GM21717 (cell line): ENCODE measurements around the gene PRKN.

Source experiments
- ATAC-seq: cut with Tn5 transposase; IDR thresholded peaks from one replicate; pipeline ENCODE4 v1.9.1; 2021; ENCODE audit warnings: mild to moderate bottlenecking, moderate library complexity; ENCODE audit not compliant: unreplicated experiment

Gene PRKN

DNA sequence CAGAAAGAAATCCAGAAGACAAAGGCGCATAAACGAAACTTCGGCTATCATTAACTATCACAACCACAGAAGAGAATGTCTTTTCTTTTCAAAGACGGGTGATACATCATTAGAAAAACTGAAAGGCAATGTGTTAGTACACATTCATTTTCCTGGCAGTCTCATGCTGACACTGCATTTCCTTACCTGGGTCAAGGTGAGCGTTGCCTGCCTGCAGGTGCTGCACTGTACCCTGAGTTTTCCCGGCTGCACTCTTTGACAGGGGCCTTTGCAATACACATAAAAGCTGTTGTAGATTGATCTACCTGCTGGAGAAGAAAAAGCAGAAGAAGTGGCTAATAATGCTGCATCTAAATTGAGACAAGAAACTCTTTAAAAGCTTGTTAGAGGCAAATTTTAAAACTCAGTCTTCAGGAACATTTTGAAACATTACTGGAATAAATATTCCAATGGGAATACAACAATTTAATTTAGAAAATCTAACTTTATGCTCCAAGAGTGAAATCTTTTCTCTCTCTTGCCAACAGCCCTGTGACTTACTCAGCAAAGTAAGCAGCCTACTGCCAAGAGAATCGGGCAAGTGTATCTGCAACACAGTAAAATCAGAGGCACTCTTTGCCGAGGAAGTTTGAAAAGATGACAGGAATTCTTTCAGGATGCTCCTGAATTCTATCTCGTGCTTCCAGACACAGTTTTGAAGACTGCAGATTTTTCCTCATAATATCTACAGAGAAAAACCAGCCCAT lies 526.4 kb downstream of the PRKN start:
- ATAC-seq, result no peak

DNA sequence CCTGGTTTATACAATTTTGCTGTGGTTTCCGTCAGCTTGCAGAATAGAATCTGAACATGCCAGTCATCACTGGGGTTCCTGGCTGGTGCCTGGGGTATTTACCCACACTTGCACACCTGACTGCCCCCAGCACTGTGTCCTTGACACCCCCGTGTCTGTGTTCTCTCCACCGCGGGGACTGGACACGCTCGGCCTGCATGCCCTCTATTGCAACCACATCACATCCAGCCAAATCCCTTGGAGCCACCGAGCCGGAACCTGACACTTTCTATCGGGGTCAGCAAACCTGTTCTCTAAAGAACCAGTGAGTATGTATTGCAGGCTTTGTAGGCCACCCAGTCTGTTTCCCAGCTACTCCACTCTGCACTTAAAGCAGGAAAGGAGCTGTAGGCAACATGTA lies 527.5 kb downstream of the PRKN start:
- ATAC-seq, result no peak

DNA sequence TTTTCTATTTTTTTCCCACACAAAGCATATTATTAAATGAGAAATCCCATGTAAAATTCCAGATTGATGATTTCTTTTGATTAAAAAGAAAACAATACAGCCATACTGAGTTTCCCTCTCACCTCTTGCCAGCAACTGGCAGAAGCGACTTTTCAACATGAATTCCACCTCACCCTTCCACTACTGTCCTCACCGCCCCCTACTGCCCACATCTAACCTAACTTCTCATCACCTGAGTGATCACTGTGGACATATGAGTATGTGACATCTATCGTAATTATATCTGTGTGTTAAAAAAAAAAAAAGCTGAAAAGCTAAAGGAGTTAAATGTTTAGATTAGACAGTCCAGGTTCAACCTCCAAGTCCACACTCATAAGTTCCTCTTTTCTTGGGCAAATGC lies 528.6 kb downstream of the PRKN start:
- no peak for ATAC-seq

DNA sequence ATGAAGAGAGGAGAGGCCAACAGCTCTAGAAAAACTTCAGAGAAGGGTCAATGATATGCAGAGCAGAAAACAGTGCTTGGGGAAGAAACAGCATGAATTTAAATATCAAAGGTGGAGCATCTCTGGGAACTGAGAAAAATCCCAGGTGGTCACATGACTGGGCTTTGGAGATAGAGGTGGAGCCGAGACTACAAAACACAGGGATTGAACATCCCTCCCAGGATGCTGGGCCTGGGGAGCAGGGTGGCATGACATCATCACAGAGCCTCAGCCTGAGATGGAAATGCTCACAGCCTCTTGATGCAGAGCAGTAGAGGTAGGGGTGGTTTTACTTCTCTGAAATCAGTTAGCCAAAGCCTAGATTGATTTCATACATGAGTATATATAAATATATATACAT lies 529.5 kb downstream of the PRKN start:
- ATAC-seq, result no peak

DNA sequence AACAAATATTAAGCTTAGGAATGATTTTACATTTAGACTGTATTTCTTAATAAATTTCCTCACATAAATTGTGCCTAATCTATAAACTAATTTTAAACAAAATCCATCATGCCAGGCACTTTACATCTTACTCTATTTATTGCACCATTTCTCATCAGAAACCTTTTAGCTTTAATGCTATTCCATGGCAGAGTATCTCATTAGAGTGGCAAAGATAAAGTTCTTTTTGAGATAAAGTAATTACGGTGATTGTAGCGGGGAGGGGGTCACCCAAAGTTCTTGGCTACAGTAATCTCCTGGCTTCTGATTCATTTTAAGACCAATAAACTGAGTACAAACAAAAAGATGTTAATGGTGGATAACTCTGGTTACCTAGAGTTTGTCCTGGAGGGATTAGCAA lies 532.1 kb downstream of the PRKN start:
- no peak for ATAC-seq

DNA sequence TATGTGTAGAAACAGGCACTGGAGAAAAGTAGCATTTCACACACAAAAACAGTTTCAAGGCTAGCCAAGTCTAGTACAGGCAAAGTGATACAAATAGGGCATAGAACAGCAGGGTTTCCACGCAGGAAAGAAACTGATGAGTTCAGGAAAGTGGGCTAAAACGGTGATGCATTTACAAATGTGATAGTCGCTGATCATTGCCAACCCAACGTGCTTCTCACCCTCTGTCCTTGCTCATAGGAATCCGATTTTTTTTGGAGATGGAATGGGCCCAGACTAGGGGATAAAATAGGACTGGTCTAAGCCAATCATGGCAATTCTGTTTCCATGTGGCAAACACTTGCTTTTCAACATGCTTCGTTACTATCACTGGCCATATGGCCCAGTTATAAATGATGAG lies 536.6 kb downstream of the PRKN start:
- no peak for ATAC-seq

DNA sequence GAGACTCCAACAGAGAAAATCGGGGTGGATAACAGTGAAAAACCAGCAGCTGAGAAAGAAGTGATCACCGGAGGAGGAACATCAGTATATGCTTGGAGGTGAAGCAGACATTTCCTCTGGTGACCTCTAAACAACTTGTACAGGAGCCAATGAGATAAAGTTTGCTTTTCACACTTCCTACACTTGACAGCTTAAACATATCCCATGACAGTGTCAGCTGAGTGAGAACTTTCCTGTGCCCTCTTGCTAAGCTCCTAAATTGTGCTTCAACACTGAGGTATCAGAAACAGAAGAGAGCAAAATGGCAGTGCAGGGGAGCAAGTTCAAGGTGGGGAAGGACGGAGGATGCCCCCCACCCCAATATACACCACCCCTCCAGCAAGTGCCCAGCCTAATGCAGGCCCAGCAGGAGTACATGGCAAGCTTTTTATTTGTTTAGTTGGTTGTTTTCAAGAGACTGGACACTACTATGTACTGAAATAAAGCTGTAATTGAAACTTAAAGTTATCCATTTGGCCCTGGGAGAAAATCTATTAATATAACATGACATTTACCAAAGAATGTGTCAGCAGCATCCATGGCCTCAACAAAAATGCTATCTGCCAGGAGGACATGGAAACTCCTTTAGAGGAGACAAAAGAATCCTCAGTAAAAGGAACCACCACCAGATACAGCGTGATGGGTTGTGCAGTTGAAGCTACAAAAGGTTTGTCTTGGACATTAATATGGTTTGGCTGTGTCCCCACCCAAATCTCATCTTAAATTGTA lies 540.2 kb downstream of the PRKN start:
- ATAC-seq, result no peak

DNA sequence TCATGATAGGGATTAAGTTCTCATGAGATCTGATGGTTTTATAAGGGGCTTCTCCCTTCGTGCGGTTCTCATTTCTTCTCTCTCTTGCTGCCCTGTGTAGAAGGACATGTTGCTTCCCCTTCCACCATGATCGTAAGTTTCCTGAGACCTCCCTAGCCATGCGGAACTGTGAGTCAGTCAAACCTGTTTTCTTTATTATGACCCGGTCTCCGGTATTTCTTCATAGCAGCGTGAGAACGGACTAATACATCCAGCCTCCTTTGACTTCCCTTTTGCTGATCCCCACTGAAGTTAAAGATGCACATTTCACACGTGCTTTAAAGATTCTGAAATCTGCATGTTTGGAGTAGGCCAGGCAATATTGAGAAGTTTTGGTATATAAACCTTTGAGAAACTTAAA lies 543.1 kb downstream of the PRKN start:
- no peak for ATAC-seq

DNA sequence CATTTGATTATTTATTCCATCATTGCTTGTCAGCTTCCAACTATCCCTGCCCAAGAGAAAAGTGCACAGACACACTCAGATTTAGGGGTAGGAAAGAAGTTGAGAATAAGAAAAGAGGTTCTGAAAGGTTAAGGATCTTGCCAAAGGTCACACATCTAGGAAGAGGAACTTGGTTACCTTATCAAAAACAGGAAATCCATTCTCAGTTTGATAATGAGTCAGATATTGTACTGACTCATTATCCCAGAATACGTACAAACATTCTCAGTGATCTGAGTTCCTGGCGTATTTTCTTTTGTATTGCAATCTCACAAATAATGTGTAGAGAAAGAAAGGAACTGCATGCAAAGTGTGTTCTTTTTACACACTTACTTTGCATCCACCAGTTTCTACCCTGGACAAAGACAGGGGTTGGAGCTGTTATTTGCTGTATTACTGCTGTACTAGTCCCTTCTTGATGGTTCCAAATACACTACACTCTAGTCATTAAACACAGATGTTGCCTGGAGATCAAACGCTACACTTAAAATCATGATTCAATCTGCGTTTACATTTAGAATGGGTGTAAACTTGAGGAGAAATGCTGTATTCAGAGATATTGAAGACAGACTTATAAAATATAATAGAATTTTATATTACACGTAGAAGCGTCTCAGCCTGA lies 545.7 kb downstream of the PRKN start:
- no peak for ATAC-seq

DNA sequence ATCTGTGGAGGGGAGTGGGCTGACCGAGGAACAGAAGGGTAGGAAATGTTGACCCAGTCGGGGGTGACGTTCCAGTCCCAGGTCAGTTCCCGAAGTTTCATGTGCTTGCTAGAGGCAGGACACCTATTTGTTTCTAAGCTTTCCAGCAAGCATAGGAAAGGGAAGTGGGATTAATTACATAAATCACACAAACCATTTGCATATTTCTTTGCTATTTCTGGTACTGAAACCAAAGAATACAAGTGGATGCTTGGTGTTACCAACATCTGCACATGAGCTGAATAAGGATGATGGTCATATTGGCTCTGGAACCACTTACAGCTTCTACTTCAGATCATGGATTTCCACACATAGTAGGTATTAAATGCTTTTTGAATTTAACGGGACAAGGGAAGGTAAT lies 546.5 kb downstream of the PRKN start:
- no peak for ATAC-seq

DNA sequence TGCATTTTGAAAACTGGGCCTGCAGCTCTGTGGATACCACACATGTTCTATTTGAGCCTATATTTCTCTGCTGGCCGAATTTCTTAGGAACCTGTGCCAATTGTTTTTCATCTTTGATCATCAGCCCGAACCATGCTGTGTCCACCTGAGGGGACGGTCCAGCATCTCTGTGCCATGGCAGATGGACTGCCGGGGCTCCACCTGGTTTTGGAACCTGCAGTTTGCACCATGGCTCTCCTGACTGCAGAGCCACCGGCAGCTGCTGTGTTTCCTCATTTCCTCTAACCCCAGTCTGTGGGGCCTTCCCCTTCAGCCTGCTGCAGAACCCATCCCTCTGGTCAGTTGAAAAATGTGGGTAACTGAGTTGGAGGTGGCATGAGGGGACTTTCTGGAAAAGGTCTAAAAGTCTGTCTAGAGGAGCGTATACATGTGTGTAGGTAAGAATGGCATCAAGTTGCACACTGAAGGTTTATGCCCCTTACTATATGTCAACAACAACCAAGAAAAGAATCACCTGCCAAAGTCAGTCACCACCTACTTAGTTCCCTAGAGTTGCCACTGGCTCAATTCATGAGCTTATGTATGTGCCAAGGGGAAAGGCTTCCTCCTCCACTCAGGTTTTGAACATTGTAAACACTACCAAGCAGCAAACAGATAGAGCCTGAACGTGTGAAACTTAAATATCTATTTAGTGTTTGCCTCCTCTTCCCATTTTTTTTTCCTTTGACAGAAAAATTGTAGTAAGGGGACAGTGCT lies 548.2 kb downstream of the PRKN start:
- no peak for ATAC-seq

DNA sequence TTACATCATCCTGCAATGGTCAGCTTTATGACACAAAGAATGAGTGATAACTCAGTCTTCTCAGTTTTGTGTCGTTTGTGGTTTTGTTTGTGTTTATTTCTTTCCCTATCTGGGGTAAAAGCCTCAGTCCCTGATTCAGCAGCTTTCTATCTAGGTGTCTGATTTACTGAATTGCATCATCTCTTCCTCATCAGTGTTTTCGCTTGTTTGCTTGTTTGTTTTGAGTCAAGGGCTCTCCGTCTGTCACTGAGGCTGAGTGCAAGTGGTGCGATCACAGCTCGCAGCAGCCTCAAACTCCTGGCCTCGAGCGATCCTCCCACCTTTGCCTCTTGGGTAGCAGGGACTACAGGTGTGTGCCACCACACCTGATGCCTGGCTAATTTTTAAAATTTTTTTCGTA lies 548.9 kb downstream of the PRKN start:
- no peak for ATAC-seq

DNA sequence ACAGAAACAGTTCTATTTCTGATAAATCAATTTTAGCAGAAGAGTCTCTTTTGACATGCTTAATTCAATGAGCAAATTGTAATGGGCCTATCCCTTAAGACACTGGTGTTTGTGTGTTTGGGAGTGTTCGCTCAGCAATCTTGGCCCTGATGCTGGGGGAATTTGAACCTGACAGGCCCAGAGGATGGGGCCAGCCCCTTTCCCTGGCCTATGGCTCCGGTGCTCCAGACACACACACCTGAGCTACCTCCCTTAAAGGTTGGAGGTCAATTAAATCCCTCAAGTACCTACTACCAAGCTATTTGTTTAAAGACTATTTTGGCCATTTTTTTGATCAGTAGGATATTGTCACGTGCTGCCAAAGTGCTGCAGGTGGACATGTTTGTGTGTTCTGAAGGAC lies 549.3 kb downstream of the PRKN start:
- ATAC-seq, result no peak

DNA sequence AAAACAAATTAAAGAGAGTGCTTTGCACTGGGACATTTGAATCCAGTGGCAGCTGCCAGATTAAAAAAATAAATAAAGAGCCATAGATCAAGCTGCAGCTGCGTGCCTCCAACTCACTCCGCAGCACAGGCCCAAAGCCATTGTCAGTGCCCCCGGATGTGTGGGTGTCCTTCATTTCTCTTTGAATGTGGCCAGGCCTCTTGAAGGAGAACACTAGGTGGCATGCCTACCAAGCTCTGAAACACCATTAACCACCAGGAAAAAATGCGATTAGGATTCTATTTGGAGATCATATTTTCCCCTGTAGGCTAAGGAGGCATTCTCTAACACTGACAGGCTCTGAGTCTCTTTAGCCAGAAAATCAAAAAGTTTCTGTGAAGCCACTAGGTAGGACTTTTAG lies 549.8 kb downstream of the PRKN start:
- no peak for ATAC-seq

DNA sequence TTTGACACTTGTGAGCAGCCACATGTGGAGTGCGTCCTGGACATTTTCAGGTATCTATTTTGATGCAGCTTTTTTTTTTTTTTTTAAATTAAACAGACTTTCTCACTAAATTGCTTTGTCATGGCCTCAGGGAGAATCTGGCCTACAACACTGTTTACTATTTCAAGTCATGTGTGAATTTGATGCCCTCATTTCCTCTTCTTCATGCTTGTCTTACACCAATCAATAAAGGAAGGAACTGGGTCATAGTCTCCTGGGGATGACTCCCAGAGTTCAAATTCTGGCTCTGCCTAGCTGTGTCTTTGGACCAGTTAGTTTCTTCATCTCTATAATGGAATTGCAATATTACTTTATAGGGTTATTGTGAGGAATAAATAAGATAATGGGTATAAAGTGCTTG lies 554.1 kb downstream of the PRKN start:
- ATAC-seq, result no peak

DNA sequence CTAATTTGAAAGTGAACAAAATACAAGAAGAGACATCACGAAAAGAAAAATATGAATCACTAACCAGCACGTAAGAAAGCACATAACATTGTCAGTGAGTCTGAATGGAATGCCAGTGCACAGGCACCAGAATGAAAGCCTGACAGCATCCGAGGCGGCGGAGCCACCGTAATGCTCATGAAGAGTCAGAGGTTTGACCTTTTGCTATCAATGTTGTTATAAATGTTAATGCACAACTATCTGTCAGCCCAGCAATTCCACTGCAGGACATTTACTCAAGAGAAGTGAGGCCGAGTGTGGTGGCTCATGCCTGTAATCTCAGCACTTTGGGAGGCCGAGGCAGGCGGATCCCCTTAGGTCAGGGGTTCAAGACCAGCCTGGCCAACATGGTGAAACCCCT lies 562.1 kb downstream of the PRKN start:
- no peak for ATAC-seq

DNA sequence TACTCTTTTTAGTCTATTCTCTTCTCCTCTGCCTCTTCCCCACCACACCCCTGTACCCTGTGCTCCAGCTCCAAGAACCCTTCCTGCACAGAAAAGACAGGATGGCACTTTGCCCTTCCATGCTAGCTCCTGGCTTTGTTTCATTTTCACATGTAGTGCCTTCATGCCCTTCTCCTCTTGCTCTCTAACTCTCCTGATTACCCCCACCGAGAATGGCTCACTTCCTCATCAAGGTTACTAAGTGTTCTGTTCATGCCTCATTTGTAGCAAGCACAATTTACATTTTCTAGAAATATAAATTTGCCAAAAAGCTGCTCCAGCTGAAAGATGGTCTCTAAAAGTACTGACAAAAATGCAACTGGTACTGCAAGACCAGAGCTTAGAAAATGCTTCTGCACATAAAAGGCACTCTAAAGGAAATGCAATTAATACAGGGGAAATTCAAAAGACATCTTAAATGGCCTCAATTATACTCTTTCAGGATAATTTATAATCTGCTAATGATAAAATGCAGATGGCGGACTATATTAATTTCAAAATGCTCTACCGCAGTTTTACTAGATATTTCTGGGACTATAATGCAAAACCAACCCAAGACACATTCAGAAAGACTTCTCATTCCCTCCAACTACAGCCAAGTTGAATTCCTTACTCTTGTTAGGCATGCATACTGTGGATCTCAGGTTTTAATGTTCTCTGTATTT lies 570.2 kb downstream of the PRKN start:
- peak; percentile 91 for ATAC-seq

DNA sequence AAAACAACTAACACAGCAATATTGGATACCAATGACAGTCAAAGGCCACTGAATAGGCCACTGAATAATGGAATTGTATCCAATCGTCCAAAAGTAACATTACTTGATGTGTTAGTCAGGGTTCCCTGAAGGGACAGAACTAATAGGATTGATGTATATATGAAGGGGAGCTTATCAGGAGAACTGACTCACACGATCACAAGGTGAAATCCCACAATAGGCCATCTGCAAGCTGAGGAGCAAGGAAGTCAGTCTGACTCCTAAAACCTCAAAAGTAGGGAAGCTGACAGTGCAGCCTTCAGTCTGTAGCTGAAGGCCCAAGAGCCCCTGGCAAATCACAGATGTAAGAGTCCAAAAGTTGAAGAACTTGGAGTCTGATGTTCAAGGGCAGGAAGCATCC lies 571.4 kb downstream of the PRKN start:
- ATAC-seq, result no peak

DNA sequence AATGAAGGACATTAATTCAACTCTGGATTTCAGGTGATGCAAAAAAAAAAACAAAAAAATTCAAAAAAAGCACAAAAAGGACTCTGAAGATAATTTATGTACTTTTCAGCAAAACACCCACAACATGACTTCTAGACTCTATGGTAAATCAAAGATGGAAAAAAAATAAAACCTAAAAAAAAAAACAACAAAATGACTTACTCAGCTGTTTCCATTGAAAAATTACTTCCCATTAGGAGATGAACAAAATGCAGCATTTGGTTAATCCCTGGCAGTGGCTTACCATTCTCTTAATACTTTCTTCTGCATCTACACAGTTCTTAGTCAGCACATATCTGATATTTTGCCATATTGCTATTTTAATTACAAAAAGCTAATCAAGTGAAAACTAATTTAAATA lies 572.6 kb downstream of the PRKN start:
- ATAC-seq, result no peak

DNA sequence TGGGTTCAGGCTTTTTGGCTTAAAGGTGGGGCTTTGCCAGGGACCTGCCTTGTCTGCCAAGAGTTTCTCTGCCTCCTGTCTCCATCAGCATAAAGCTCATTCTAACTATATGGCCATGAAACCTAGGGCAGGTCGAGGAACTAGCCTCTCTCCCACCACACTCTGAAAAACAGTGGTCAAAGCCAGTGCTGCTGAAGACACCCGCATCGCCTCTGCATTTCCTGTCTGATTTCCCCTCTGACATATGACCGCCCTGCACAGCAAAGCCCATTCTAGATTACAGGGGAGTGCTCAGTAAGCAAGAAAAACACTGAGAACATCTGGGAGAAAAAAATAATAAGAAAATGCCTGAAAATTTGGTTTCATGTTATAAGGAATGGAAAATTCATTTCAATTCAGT lies 573.6 kb downstream of the PRKN start:
- no peak for ATAC-seq

DNA sequence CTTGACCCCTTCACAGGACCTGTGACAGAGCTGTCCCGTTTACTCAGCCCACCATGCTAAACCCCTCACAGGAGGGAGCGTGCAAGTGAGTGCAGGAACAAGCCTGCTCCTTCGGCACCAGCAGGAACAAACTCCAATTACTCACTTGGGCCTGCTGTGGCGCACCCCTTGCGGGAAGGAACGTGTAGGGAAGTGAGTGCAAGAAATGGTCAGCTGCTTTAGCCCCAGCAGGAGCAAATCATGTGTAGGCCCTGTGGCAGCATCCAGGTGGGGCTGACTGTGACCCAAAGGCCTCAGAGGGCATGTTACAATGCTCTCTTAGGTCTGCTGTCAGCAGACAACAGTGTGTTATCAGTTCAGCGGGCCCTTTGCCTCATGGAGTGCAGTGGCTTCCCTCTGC lies 574.4 kb downstream of the PRKN start:
- no peak for ATAC-seq
